ENCODE measurements around the gene CEMIP. TPM values are rescaled to one million over a fixed set of nuclear protein-coding genes. Genes with fewer than 3 reads are reported as not detected.

The CEMIP gene
- total RNA-seq, 1 experiment from 2014 or later: 3.1 TPM

- ChIA-PET POLR2A (ENCODE audit: unreplicated experiment) (interaction anchor here (0.6 kb wide), 1 partner anchor 1894 kb away, joined by 3 read pairs; no protein-coding TSS in a partner anchor), CTCF (interaction anchor here (1.1 kb wide), 1 partner anchor 32 kb away, joined by 5 read pairs; no protein-coding TSS in a partner anchor)
- H3K9ac ChIP-seq (ENCODE audit: low read length): peak overlapping the region; percentile 70
- H3K4me2 ChIP-seq (ENCODE audit: low read length): peak overlapping the region; percentile 39
- no peaks in the 10 kb centered on the region for H3K9me2 ChIP-seq (replicated peaks; ENCODE audit: low read length)
- H2AFZ ChIP-seq (ENCODE audit: low read length): no peak overlapping the region
- BruUV-seq (replicated peaks): no TSS peak
- H3K4me1 ChIP-seq (ENCODE audit: insufficient read depth, low read length): peaks cover 47% of the 10 kb centered on the region
- H3K79me2 ChIP-seq (ENCODE audit: low read length): peaks cover 86% of the 10 kb centered on the region
- H3K9me3 ChIP-seq (ENCODE audit: low read length): no peaks in the 10 kb centered on the region
- DNase-seq: no peak
- peak overlapping the region; percentile 91 for H3K27ac ChIP-seq (ENCODE audit: low read length)
- H3F3A ChIP-seq (ENCODE audit: low read length, unreplicated experiment): no peaks in the 10 kb centered on the region
- no peaks in the 10 kb centered on the region for H3K36me3 ChIP-seq (ENCODE audit: low read depth, low read length)
- no peak for ATAC-seq
- no peak overlapping the region for H3K4me3 ChIP-seq (ENCODE audit: low read length)
- TF ChIP-seq EZH2phosphoT487 (IDR thresholded peaks at IDR 0.05; ENCODE audit: borderline replicate concordance, low read length) (no peak), CTCF (conservative IDR thresholded peaks at IDR 0.05; ENCODE audit: low read depth, low read length) (no peak), EZH2 (IDR thresholded peaks at IDR 0.05; ENCODE audit: low read length, unreplicated experiment) (no peak)
- no peaks in the 10 kb centered on the region for H4K20me1 ChIP-seq (ENCODE audit: low read length)
- intact Hi-C loops (cut with micrococcal nuclease): loop anchor here (10.0 kb wide), 1 partner anchor 160 kb away; no protein-coding TSS in a partner anchor
- no peaks in the 10 kb centered on the region for H3K27me3 ChIP-seq (ENCODE audit: low read length)
Measured at GRCh38 chr15:80744415-80744814, 34.8 kb upstream of the CEMIP start.

GRCh38 chr15:80744826-80745225, 34.3 kb upstream of the CEMIP start:
- H3K4me2 ChIP-seq (ENCODE audit: low read length): peak overlapping the region; percentile 39
- ChIA-PET POLR2A (ENCODE audit: unreplicated experiment) (interaction anchor here (0.6 kb wide), 1 partner anchor 1894 kb away, joined by 3 read pairs; no protein-coding TSS in a partner anchor), CTCF (interaction anchor here (1.1 kb wide), 1 partner anchor 31 kb away, joined by 5 read pairs; no protein-coding TSS in a partner anchor)
- intact Hi-C loops (cut with micrococcal nuclease): loop anchor here (10.0 kb wide), 1 partner anchor 160 kb away; no protein-coding TSS in a partner anchor
- H3K27me3 ChIP-seq (ENCODE audit: low read length): no peaks in the 10 kb centered on the region
- H3K9ac ChIP-seq (ENCODE audit: low read length): peak overlapping the region; percentile 70
- H3K9me2 ChIP-seq (replicated peaks; ENCODE audit: low read length): no peaks in the 10 kb centered on the region
- H4K20me1 ChIP-seq (ENCODE audit: low read length): no peaks in the 10 kb centered on the region
- TF ChIP-seq CTCF (conservative IDR thresholded peaks at IDR 0.05; ENCODE audit: low read depth, low read length) (no peak), EZH2phosphoT487 (IDR thresholded peaks at IDR 0.05; ENCODE audit: borderline replicate concordance, low read length) (no peak), EZH2 (IDR thresholded peaks at IDR 0.05; ENCODE audit: low read length, unreplicated experiment) (no peak)
- H3K36me3 ChIP-seq (ENCODE audit: low read depth, low read length): no peaks in the 10 kb centered on the region
- peaks cover 86% of the 10 kb centered on the region for H3K79me2 ChIP-seq (ENCODE audit: low read length)
- H2AFZ ChIP-seq (ENCODE audit: low read length): no peak overlapping the region
- H3F3A ChIP-seq (ENCODE audit: low read length, unreplicated experiment): no peaks in the 10 kb centered on the region
- peak; percentile 41 for DNase-seq
- no TSS peak for BruUV-seq (replicated peaks)
- ATAC-seq: peak; percentile 9; the same call in 1 of the 2 replicates
- H3K4me3 ChIP-seq (ENCODE audit: low read length): no peak overlapping the region
- peaks cover 49% of the 10 kb centered on the region for H3K4me1 ChIP-seq (ENCODE audit: insufficient read depth, low read length)
- peak overlapping the region; percentile 91 for H3K27ac ChIP-seq (ENCODE audit: low read length)
- no peaks in the 10 kb centered on the region for H3K9me3 ChIP-seq (ENCODE audit: low read length)

GRCh38 chr15:80745888-80746287, 33.3 kb upstream of the CEMIP start:
- Histone ChIP-seq H4K20me1 (ENCODE audit: low read length) (no peaks in the 10 kb centered on the region), H3K27ac (ENCODE audit: low read length) (peak overlapping the region; percentile 91), H3K4me1 (ENCODE audit: insufficient read depth, low read length) (peaks cover 56% of the 10 kb centered on the region), H3K79me2 (ENCODE audit: low read length) (peaks cover 80% of the 10 kb centered on the region), H3K4me2 (ENCODE audit: low read length) (no peak overlapping the region), H3K9ac (ENCODE audit: low read length) (peak overlapping the region; percentile 70; the same call in 1 of the 2 replicates), H3K4me3 (ENCODE audit: low read length) (no peak overlapping the region), H3K27me3 (ENCODE audit: low read length) (no peaks in the 10 kb centered on the region), H2AFZ (ENCODE audit: low read length) (no peak overlapping the region), H3K9me2 (replicated peaks; ENCODE audit: low read length) (no peaks in the 10 kb centered on the region), H3F3A (ENCODE audit: low read length, unreplicated experiment) (no peaks in the 10 kb centered on the region), H3K36me3 (ENCODE audit: low read depth, low read length) (peaks cover 3% of the 10 kb centered on the region; the same call in 1 of the 2 replicates), H3K9me3 (ENCODE audit: low read length) (no peaks in the 10 kb centered on the region)
- intact Hi-C loops (cut with micrococcal nuclease): loop anchor here (10.0 kb wide), 1 partner anchor 161 kb away; no protein-coding TSS in a partner anchor
- no TSS peak for BruUV-seq (replicated peaks)
- ChIA-PET CTCF (no interaction called here), POLR2A (ENCODE audit: unreplicated experiment) (no interaction called here)
- ATAC-seq (no peak), DNase-seq (no peak)
- TF ChIP-seq EZH2 (IDR thresholded peaks at IDR 0.05; ENCODE audit: low read length, unreplicated experiment) (no peak), EZH2phosphoT487 (IDR thresholded peaks at IDR 0.05; ENCODE audit: borderline replicate concordance, low read length) (no peak), CTCF (conservative IDR thresholded peaks at IDR 0.05; ENCODE audit: low read depth, low read length) (no peak)

Data from PC-3 (cell line).